ENCODE measurements around the gene OBP2B.

Gene OBP2B

DNA sequence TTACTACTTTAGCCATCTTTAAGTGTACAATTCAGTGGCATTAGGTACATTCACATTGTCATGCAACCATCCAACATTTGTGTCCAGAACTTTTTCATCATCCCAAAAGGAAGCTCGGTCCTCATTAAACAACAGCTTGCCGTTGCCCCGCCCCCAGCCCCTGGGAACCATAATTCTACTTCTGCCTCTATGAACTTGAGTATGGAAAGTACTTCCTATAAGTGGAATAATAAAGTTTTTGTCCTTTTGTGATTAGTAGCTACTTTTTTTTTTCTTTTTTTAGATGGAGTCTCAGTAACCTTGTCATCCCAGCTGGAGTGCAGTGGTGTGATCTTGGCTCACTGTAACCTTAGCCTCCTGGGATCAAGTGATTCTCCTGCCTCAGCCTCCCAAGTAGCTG is 50.4 kb downstream of the OBP2B start:
- no peak overlapping the region for H3K4me3 ChIP-seq (ENCODE audit: low read depth, low read length)
- TF ChIP-seq, protein P1, sequence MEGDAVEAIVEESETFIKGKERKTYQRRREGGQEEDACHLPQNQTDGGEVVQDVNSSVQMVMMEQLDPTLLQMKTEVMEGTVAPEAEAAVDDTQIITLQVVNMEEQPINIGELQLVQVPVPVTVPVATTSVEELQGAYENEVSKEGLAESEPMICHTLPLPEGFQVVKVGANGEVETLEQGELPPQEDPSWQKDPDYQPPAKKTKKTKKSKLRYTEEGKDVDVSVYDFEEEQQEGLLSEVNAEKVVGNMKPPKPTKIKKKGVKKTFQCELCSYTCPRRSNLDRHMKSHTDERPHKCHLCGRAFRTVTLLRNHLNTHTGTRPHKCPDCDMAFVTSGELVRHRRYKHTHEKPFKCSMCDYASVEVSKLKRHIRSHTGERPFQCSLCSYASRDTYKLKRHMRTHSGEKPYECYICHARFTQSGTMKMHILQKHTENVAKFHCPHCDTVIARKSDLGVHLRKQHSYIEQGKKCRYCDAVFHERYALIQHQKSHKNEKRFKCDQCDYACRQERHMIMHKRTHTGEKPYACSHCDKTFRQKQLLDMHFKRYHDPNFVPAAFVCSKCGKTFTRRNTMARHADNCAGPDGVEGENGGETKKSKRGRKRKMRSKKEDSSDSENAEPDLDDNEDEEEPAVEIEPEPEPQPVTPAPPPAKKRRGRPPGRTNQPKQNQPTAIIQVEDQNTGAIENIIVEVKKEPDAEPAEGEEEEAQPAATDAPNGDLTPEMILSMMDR (IDR thresholded peaks at IDR 0.05; ENCODE audit: insufficient read depth, low read depth, low read length, missing control alignments), result no peak
- no peak for DNase-seq (ENCODE audit: low read depth)
